Thyroid gland (tissue), 4 donors: Measurements from ENCODE around the gene STIM2.

Experiments used
- CTCF ChIP-seq, 6 experiments: fragments of 200-600 bp in 3 of 6; fragments of 450-650 bp in 3 of 6; sonication (generic) in 3 of 6; IDR thresholded peaks; one replicate each; pipeline ENCODE4 v1.5.1; 2016 to 2019; ENCODE audit warnings: antibody characterized with exemption in 6 of 6, mild to moderate bottlenecking in 2 of 6, inconsistent platforms in 1 of 6, moderate library complexity in 1 of 6
- POLR2A ChIP-seq, 2 donors: fragments of 450-650 bp; IDR thresholded peaks; one replicate each; pipeline ENCODE4 v1.6.1; 2017; ENCODE audit warnings: antibody characterized with exemption in 2 of 2, mild to moderate bottlenecking in 2 of 2, moderate library complexity in 1 of 2

- no peak for TF ChIP-seq CTCF (IDR thresholded peaks at IDR 0.05)
- no peak for TF ChIP-seq POLR2A (IDR thresholded peaks at IDR 0.05)
These were observed 41.6 kb upstream of the STIM2 start for GRCh38 chr4:26819026-26819425.
